K562 (cell line): Measurements from ENCODE around the gene CRKL. TPM values are rescaled to one million over a fixed set of nuclear protein-coding genes. Genes with fewer than 3 reads are reported as not detected.

Source experiments
- BHLHE40 ChIP-seq: IDR thresholded peaks from 2 replicates; pipeline ENCODE4 v1.6.1; 2011; ENCODE audit warnings: low read length, improper control_type of control experiment
- CHD7 ChIP-seq: fragments of 200-600 bp; sonication (generic); IDR thresholded peaks from one replicate; pipeline ENCODE4 v1.6.1; 2012; ENCODE audit warnings: mild to moderate bottlenecking, low read depth, low read length, inconsistent platforms
- CXXC5 ChIP-seq: fragments of 250-450 bp; sonication (Bioruptor Pico); IDR thresholded peaks from 2 replicates; pipeline ENCODE4 v1.8.0; 2022; ENCODE audit warnings: inconsistent platforms, mild to moderate bottlenecking, moderate library complexity
- NCOA4 ChIP-seq: fragments of 450-650 bp; IDR thresholded peaks from 2 replicates; pipeline ENCODE4 v1.6.1; 2018; ENCODE audit warnings: mild to moderate bottlenecking; ENCODE audit not compliant: partially characterized antibody
- PTTG1 ChIP-seq: fragments of 450-650 bp; IDR thresholded peaks from 2 replicates; pipeline ENCODE4 v1.6.1; 2016; ENCODE audit warnings: low read depth, mild to moderate bottlenecking, missing genetic modification characterization, missing compliant biosample characterization
- ZNF263 ChIP-seq: sonication (generic); formaldehyde crosslinking; IDR thresholded peaks from 2 replicates; pipeline ENCODE4 v1.8.0; 2022; ENCODE audit warnings: mild to moderate bottlenecking, missing genetic modification reagents, borderline replicate concordance
- polyA plus RNA-seq, 8 experiments: library from polyadenylated mRNA; depleted of rRNA in 4 of 8; stranded (reverse) in 5 of 8; unstranded in 3 of 8; fragments of >200 nt; fragmentation: Nextera tagmentation in 2 of 8; fragmentation: Illumina TruSeq in 1 of 8; extraction: Ambion mirVana in 2 of 8; extraction: Trizol in 1 of 8; gene quantifications; 2 replicates each; pipeline versions ENCODE4 v1.2.1 to v1.2.3, GENCODE V29; 2011 to 2014; ENCODE audit warnings: inconsistent platforms in 1 of 8, missing spikeins in 1 of 8
- total RNA-seq, 7 experiments: library from RNA; depleted of rRNA in 6 of 7; stranded (reverse); fragments of >200 nt in 6 of 7; fragmentation: Illumina TruSeq in 2 of 7; extraction: Trizol in 2 of 7; gene quantifications; 2 replicates each; pipeline versions ENCODE4 v1.2.1 to v1.2.3, GENCODE V29; 2011 to 2021; ENCODE audit warnings: low replicate concordance in 1 of 7
- TF ChIP-seq, protein P1 (sequence below): fragments of 250-450 bp; sonication (Bioruptor Pico); IDR thresholded peaks from 2 replicates; pipeline ENCODE4 v1.4.0; 2020; ENCODE audit warnings: borderline replicate concordance
- TF ChIP-seq, protein P2 (sequence below), 2 experiments: fragments of 450-650 bp in 1 of 2; sonication (generic) in 1 of 2; formaldehyde crosslinking in 1 of 2; IDR thresholded peaks in 1 of 2; conservative IDR thresholded peaks in 1 of 2; 2 replicates each; pipeline versions ENCODE4 v1.6.1 to v1.8.1; 2016 to 2023; ENCODE audit warnings: mild to moderate bottlenecking in 2 of 2, moderate library complexity in 2 of 2, inconsistent platforms in 1 of 2, missing genetic modification reagents in 1 of 2

Gene CRKL
- total and polyA plus RNA-seq, 9 of the 15 experiments (the other 6 are each of a cell fraction or from before 2014, with no cell fraction given): 100 to 263 (median 124) TPM

- TF ChIP-seq, protein P1, sequence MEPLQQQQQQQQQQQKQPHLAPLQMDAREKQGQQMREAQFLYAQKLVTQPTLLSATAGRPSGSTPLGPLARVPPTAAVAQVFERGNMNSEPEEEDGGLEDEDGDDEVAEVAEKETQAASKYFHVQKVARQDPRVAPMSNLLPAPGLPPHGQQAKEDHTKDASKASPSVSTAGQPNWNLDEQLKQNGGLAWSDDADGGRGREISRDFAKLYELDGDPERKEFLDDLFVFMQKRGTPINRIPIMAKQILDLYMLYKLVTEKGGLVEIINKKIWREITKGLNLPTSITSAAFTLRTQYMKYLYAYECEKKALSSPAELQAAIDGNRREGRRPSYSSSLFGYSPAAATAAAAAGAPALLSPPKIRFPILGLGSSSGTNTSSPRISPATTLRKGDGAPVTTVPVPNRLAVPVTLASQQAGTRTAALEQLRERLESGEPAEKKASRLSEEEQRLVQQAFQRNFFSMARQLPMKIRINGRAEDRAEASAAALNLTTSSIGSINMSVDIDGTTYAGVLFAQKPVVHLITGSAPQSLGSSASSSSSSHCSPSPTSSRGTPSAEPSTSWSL (CRISPR knock-in tag): 0 out of 2 replicates have a peak, but pooled peaks have one; percentile 64
- TF ChIP-seq ZNF263 (no peak), CXXC5 (CRISPR knock-in tag) (no peak; the same call in none of the 2 replicates), PTTG1 (tag) (no peak), BHLHE40 (no peak), NCOA4 (no peak), CHD7 (peak; percentile 36)
- TF ChIP-seq, protein P2, sequence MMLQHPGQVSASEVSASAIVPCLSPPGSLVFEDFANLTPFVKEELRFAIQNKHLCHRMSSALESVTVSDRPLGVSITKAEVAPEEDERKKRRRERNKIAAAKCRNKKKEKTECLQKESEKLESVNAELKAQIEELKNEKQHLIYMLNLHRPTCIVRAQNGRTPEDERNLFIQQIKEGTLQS (IDR thresholded peaks at IDR 0.05): no peak
- TF ChIP-seq, protein P2 (CRISPR knock-in tag; conservative IDR thresholded peaks at IDR 0.05): no peak
Observed at GRCh38 chr22:20998411-20999336, 81.5 kb downstream of the CRKL start (continued).
